ENCODE results near the gene CFAP69.

- TF ChIP-seq CTCF (IDR thresholded peaks at IDR 0.05; ENCODE audit: insufficient read depth, low read depth, low read length) (no peak), EZH2 (IDR thresholded peaks at IDR 0.05; ENCODE audit: insufficient read depth, low read length) (no peak)
Measured at GRCh38 chr7:90267263-90267858, 22.4 kb downstream of the CFAP69 start.

All from astrocyte (in vitro differentiated cells and primary cell).